ENCODE data around the gene HOXC9. TPM values are rescaled to one million over a fixed set of nuclear protein-coding genes. Genes with fewer than 3 reads are reported as not detected.
"Not testable (repeated sequence)": the region's sequence is repeated elsewhere in the genome, so short reads cannot be mapped to it uniquely, and the experiment has no call there.

The HOXC9 gene
- total RNA-seq, 1 donor, result not detected

- no peak overlapping the region for H3K4me3 ChIP-seq (ENCODE audit: low read depth, low read length)
- no peak for TF ChIP-seq CTCF (IDR thresholded peaks at IDR 0.05; ENCODE audit: insufficient read depth, low read length)
- peak; percentile 78 for DNase-seq (ENCODE audit: low read depth)
Observed at GRCh38 chr12:54039417-54040147, 39.6 kb downstream of the HOXC9 start.

GRCh38 chr12:54040148-54040494 is 40.2 kb downstream of the HOXC9 start:
- DNase-seq (ENCODE audit: low read depth), result no peak
- TF ChIP-seq CTCF (IDR thresholded peaks at IDR 0.05; ENCODE audit: insufficient read depth, low read length), result no peak
- H3K4me3 ChIP-seq (ENCODE audit: low read depth, low read length), result no peak overlapping the region

- no peak for DNase-seq (ENCODE audit: low read depth)
- no peak for TF ChIP-seq CTCF (IDR thresholded peaks at IDR 0.05; ENCODE audit: insufficient read depth, low read length)
Observed at GRCh38 chr12:54040648-54041047, 40.7 kb downstream of the HOXC9 start.

GRCh38 chr12:54041097-54041690 is 41.2 kb downstream of the HOXC9 start:
- TF ChIP-seq CTCF (IDR thresholded peaks at IDR 0.05; ENCODE audit: insufficient read depth, low read length), result no peak
- no peak for DNase-seq (ENCODE audit: low read depth)
- H3K4me3 ChIP-seq (ENCODE audit: low read depth, low read length), result no peak overlapping the region

More at GRCh38 chr12:54040648-54041047, 40.7 kb downstream of the HOXC9 start:
- H3K4me3 ChIP-seq (ENCODE audit: low read depth, low read length), result no peak overlapping the region

- DNase-seq (ENCODE audit: low read depth); H3K4me3 ChIP-seq (ENCODE audit: low read depth, low read length): not testable (repeated sequence)
Observed at GRCh38 chr12:54042033-54042432, 42.1 kb downstream of the HOXC9 start.

GRCh38 chr12:54042970-54043853 is 43.3 kb downstream of the HOXC9 start:
- no peak for DNase-seq (ENCODE audit: low read depth)
- TF ChIP-seq CTCF (IDR thresholded peaks at IDR 0.05; ENCODE audit: insufficient read depth, low read length), result no peak
- no peak overlapping the region for H3K4me3 ChIP-seq (ENCODE audit: low read depth, low read length)

Data from fibroblast of the aortic adventitia (primary cell).